ENCODE measurements around the gene PLAGL1. TPM values are rescaled to one million over a fixed set of nuclear protein-coding genes. Genes with fewer than 3 reads are reported as not detected.
"Not testable (repeated sequence)": the region's sequence is repeated elsewhere in the genome, so short reads cannot be mapped to it uniquely, and the experiment has no call there.

PLAGL1 gene
- total RNA-seq, 1 donor from 2014 or later = 40.9 TPM

DNA sequence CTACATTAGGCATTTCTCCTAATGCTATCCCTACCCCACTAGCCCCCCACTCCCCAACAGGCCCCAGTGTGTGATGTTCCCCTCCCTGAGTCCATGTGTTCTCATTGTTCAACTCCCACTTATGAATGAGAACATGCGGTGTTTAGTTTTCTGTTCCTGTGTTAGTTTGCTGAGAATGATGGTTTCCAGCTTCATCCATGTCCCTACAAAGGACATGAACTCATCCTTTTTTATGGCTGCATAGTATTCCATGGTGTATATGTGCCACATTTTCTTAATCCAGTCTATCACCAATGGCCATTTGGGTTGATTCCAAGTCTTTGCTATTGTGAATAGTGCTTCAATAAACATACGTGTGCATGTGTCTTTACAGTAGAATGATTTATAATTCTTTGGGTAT is 1.6 kb upstream of the PLAGL1 start:
- not testable (repeated sequence) for DNase-seq (ENCODE audit: low spot score)

DNA sequence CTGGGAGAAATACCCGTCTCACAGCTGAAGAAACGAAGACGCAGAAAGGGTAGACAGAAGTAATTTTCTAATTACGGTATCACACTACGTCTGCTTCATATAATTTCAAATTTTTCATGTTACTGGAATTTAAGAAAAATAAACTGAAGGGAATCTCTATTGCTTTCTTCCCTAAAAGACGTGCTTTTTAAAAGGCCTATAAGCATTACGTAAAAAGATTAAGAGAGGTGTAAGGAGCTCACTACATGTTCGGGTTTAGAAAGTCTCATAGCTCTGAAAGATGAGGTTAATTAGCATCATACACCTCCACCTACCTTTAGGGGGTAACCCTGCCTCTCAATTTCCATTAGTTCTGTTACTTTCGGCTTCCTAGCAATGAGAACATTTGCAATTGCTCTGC is 787 bp upstream of the PLAGL1 start:
- DNase-seq (ENCODE audit: low spot score) = no peak

DNA sequence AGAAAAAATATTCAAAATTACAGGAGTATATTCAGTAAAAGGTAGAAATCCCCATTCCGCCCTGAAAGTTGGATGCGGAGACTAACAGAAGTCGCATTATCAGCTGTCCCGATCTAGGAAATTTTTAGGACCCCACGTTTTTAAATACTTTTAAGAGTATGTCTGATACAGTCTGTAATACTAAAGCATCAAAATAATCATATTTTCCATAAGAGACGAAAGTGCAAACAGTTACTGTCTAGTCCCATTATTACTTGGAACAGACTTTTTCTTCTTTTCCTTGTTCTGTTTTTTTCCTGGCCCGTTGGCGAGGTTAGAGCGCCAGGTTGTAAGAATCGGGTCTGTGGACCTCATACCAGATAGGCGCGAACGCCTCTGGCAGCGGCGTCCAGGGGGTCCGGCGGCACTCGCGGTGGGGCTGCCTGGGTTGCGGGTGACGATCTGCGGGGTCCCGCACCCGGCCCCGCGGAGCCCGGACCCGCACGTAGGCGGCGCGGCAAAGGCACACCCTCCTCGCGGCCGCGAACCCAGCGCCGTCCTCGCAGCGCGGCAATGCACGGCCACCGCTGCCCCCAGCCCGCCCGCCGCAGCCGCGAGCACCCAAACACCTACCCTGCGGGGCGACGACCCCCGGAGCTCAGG is 460 bp downstream of the PLAGL1 start:
- no peak for DNase-seq (ENCODE audit: low spot score)

DNA sequence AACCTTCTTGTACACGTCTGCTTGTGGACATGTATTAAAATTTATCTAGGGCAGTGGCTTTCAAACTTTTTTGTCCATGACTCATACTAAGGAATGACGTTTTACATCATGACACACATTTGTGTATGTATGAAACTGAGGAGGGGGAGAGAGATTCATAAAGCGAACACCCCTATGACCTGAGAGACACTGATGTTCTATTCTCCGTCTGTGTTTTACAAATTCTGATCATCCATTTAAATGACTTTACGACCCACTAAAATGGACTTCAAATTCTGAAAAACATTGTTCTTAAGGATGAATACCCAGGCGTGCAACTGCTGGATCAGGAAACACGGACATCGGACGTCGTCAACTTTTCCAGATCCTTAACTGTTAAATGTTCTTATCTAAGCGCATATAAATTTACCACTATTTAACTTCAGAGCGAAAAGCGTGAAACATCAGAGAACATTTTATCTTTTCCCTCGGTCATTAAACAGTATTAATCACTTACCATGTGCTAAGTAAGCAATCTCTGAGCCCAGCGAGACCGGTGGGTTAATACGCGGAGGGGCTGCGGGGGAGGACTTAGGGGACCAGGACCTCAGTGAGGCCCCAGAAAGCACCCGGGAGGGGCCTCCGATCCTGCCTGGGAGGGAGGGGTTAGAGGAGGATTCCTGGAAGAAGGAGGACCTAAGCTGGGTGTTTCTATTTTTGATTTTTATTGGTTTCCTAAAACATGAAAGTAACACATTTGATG is 1.2 kb downstream of the PLAGL1 start:
- no peak for DNase-seq (ENCODE audit: low spot score)

DNA sequence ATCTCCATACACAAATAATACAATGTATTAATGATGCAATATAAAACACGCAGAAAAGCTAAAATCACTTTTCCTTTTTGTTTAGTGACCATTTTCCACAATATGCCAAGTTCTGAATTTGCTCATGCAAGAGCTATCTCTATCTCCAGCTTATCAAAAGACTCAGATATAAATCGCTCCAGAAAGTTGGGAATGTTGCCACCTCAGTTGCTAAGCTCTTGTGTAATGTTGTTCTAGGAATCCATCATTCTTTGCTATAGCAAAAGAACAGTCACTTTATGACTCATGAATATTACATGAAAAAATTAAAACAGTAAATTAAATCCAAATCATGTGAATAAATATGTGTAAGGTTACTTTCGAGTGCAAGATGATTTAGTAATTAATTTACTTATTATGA is 8.7 kb downstream of the PLAGL1 start:
- no peak for DNase-seq (ENCODE audit: low spot score)

DNA sequence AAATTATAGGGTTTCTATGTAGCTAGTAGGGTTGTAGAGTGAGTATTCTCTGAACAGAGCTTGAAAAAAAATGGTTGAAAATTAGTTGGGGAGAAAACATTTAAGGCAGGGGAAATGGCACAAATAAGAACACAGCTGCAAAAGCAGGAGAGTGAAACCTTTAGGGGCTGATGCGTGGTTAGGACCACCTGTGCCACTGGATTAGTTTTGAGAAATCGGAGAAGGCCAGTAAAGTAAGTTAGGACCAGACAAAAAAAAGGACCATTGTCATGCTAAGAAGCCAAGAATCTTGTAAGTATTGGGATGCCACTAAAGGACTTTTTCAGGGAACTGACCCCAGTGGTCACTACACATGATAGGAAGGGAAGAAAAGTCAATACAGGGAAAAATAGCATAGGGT is 9.4 kb downstream of the PLAGL1 start:
- no peak for DNase-seq (ENCODE audit: low spot score)

DNA sequence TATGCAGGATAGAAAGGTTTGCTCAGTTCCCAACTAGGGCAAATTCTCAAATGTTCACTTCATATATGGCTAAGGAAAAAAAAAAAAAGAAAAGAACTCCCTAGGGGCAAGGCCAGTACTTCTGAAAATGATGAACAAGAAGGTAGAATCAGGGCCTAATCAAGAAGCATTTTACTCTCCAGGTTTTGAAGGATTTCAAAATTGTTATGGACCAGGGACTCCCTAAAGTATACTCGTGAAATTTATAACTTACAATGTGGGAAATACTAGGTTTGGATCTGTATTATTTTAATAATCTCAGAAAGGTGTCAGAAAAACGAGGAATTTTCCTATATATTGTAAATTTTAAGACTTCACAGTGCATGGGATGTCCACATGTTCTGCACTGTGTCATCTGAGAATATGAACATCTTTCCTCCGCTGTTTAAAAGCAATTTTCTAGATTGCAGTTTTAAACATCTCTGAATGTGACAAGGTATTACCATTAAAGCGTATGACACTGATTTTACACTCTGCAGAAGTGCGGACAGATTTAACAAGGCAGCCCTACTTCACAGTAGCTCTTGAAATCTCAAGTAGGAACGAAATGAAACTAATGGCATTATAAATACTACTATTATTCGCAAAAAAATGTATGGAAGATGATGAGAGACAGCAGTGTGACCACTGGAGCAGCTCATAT is 14.0 kb downstream of the PLAGL1 start:
- DNase-seq (ENCODE audit: low spot score) = no peak

DNA sequence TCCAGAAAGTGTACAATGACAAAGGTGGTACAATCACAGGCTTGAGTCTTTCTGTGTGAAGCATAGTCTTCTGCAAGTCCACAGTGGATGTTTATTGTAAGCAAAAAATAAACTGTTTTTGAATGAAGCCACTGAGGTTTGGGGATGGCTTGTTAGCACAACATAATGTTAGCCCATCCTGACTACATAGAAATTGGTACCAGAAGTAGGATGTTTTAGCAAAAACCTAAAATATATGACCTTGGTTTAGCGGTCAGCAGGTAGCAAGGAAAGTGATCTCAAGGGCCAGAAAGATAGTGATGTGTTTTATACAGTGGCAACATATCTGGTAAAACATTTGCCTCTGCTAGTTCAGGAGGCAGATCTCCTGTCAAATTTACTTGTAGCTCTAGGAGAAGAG is 15.8 kb downstream of the PLAGL1 start:
- DNase-seq (ENCODE audit: low spot score) = no peak

DNA sequence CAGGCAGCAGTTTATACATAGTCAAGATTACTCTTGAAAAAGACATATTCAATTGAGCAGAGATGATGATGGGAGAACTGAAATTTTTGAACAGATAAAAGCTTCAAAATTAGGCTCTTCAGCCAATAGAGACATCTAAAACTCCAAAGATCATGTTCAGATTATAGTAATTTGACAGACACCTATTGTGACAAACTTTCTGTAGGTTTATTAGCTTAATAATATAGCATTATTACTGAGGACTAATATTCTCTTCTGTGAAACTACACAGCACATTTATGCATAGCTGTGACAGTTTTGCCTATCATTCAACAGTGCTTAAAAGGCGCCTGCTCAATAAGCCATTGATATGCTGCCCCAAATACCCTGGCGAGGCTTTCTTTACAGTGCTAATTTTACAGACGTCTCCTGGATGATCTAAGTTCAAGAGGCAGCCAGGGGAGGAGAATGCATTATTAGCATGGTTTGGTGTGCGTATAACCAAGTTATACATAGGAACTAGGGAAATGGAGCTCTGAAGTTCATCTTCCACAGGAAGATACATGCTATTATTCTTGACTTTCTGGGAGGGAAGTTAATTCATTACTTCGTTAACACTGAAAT is 21.5 kb downstream of the PLAGL1 start:
- DNase-seq (ENCODE audit: low spot score) = no peak

DNA sequence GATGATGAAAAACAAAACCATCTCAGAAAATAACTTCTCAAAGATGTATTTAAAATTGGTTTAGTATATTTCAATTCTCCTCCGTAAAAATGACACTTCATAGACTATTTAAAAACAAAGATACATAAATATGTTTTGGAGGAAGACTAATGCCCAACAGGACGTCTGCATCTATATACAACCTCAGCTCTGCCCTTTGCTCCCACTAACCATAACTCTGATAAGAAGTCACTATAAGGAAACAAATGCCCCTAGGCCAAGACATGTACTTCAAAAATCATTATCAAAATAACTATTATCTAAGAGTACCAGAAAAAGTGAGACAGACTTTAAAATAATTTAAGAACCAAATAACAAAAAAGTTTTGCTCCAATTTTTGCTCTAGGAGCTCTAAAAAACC is 23.4 kb downstream of the PLAGL1 start:
- no peak for DNase-seq (ENCODE audit: low spot score)

DNA sequence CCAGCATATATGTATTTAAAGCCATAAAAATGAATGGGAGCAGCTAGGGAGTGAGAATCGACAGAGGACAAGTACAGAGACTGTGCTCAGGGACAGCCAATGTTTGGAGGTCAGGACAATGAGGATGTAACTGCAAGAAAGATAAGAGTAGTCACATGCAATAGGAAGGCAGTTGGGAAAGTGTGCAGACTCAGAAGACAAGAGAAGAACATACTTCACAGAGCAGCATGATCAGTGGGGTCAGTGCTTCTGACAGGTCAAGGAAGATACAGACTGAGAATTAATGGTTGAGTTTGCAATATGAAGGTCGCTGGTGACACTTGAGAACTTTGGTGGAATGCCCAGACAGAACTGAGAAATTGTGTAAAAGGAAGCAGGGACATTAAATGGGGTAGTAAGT is 25.1 kb downstream of the PLAGL1 start:
- DNase-seq (ENCODE audit: low spot score) = no peak

DNA sequence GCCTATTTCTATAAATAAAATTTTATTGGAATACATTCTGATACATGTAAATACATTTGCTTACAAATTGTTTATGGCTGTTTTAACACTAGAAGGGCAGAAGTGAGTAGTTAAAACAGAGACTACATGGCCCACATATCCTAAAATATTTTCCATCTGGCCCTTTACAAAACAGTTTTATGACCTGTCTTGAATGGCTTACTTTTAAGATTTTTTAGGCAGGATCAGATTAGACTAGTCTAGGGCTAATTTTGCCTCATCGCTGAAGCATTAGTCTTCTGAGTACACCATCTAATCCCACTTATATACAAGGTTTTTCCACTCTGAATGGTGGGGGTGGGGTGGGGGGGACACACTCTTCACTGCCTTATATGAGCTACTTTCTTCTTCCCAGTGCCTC is 27.1 kb downstream of the PLAGL1 start:
- no peak for DNase-seq (ENCODE audit: low spot score)

DNA sequence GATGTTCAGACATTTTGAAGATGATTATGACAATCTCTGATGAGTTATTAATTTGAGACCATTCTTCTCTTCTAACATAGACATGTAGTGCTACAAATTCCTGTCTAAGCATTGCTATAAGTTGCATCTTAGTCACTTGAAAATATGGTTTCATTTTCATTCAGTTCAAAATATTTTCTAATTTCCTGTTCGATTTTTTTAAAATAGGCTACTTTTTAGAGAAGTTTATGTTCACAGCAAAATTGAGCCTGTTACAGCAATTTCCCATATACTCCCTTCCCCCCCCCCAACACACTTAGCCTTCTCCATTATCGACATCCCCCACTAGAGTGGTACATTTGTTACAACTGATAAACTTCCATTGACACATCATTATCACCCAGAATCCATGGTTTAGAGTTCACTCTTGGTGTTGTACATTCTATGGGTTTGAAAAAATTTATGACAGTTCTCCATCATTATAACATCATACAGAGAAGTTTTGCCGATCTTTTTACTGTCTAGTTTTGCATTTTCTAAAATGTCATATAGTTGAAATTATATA is 31.2 kb downstream of the PLAGL1 start:
- no peak for DNase-seq (ENCODE audit: low spot score)

DNA sequence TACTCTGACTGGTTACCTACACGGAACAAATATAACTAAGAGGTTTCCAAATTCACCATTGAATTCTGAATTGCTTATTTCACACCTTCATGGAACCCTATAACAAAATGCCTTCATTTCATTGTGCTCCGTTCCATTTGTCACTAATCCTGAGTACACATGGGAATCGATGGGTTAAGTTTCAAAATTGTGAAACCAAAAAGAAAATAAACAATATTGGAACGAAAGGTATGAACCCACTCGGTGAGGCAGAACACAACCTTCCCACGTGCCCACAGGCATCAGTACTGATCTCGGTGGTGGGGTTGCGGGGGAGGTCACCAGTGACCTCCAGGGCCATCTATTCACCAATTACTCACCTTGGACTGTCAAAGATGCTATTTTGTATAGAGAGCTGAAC is 34.0 kb downstream of the PLAGL1 start:
- no peak for DNase-seq (ENCODE audit: low spot score)

DNA sequence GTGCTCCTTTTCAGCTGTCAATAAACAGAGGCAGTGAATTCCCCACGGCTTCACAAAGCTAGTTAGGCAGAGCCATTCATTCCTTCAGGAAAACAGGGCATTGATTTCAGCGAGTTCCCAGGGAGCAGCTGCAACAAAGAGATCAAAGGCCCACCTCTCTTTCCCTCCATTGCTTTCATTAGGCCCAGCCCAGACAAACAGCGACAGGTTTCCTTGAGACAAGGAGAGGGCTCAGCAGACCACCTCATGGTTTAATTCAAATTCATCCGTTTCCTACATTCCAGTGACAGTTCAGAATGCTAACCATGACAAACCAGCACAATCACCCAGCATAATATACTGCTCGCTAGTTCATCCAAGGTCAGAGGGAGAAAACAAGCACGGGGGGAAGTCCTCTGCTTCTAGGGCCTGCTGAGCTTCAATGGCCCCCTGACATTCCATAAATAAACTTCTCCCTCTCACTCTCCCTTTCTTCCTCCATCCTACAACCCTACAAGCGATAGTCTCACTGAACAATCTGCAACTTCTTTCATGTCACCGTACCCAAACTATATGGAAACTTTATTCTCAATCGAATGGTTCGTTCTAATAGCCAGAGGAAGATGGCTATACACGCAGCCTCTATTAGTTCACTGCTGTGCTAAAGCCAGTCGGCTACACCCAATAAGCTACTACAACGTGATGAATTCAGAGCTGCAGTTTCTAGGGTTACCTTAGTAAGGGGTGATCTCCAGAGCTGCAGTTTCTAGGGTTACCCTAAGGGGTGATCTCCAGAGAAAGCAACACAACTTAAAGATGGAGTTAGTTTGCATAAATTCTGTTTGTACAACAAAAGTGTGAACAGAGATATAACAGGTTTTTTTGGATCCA is 34.7 kb downstream of the PLAGL1 start:
- no peak for DNase-seq (ENCODE audit: low spot score)

DNA sequence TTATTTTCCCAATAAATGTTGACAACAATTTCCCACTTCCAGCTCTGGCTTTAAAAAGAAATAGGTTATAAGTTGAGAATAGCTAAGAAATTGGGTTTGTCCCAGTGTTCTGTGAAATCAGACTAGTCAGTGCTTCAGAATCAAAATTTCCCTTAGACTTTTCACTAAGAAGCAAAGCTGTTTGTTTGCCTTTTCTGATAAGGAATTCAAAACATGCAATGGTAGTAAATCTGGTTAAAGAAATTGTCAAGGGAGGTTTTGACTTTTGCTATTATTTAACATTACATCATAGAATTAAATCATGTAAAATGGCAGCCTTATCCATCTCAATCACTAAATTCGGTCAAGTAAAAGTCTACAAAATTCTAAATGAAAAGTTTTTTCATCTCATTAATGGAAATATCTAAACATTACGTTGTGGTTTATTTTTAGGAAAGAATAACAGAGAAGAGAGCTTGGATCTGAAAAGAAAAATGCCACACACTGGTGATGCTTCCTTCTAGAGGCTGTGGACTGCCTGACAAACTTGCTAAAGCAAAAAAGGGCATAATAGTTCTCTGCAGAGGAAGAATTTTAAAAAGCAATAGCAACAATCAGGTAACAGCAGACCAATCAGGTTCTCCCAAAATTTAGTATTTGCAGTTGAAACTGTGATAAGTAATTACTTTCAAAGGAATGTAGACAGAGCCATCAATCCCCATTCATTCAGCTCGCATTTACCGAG is 36.4 kb downstream of the PLAGL1 start:
- no peak for DNase-seq (ENCODE audit: low spot score)

DNA sequence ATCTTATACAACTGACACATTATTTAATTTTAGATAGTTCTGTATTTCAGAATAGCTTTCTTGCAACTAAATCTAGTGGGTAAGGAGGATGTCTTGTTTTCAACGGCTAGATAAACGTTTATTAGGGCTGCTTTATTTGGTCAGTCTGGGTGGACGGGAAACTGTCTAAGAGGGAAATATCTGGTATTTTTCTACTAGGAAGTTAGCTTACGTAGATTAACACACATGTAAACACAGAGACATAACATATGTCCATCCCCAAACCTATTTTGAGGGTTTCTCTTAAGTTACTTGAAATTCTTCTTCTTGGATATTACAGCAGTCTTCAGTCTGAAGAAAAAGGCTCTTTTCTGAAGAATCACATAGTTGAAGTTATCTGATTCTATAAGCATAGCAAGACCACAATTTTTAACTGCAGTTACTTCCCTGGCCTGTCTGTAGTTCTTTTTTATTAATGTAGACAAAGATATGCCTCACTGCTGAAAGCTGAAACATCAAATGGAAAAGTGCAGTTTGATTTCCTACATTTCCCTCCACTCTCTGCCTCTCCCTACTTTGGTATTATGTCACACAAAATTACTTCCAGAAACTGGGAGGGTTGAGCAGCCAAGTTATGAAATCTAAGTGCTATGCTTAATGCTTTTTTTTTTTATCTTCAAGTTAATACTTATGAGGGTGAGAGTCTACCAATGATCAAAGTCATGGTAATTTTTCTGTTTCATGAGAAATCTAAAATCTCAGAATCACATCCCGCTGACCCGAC is 37.4 kb downstream of the PLAGL1 start:
- DNase-seq (ENCODE audit: low spot score) = no peak

DNA sequence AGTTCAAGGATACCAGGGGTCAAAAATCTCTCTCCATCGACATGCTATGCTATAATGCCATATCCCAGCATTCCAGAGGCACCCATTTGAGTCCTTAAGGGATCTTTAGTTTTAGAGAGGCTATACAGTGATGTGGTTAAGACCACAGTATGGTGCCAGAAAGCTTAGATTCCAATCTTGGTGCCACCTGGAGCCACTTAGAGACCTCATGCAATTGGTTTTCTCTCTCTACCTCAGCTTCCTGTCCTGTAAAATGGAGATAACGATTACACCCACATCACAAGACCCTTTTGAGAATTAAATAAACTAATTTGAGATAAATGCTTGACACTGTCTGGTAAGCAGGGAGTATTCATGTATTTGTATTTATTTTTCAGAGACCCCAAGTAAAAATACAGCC is 39.0 kb downstream of the PLAGL1 start:
- no peak for DNase-seq (ENCODE audit: low spot score)

DNA sequence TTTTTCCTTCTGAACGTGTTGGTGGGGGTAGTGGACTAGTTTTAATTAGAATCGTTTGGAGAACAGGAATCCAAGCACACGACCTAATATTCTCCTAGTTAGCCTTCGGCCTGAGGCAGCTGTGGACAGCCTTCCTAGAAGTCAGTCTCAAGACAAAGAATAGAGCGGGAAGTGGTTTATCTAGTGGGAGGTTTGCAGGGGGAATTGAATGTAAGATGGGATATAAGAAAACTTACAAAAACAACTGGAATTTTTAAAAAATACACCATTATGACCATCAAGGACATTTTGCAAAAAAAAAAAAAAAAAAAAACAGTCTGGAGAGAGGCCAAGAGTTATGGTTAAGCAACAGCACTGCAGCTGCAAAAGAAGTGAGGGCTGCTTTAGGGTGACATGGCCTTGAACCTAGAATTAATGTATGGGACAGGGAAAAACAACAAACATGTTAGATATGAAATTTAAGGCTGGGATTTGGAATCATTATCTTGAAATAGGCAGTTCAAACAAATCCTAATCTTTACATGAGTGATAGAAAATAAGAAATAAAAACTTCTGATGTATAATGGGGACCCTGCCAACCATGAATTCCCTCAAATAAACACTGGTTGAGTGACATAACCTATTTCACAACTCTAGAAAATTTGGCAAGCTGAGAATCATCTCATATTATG is 40.2 kb downstream of the PLAGL1 start:
- no peak for DNase-seq (ENCODE audit: low spot score)
